ENCODE data around the gene POC1A. TPM values are rescaled to one million over a fixed set of nuclear protein-coding genes. Genes with fewer than 3 reads are reported as not detected.

The POC1A gene
- total and polyA plus RNA-seq, 2 experiments from 2014 or later: 19.1 to 26.7 TPM

GRCh38 chr3:52085681-52086282 lies 68.4 kb downstream of the POC1A start (continued):
- TF ChIP-seq ZNF462 (CRISPR knock-in tag; IDR thresholded peaks at IDR 0.05): no peak
- TF ChIP-seq CTCF (conservative IDR thresholded peaks at IDR 0.05; ENCODE audit: low read depth in 2 of 2): no peak
- TF ChIP-seq NANOG (IDR thresholded peaks at IDR 0.05; ENCODE audit: borderline replicate concordance): no peak
- TF ChIP-seq STAT1 (IDR thresholded peaks at IDR 0.05; ENCODE audit: unreplicated experiment): no peak
- no peak for TF ChIP-seq EZH2 (IDR thresholded peaks at IDR 0.05; ENCODE audit: low read depth, unreplicated experiment)
- no peak for TF ChIP-seq ETS1 (IDR thresholded peaks at IDR 0.05)

Data from GM23338 (cell line).